Caco-2 (cell line): ENCODE data around the gene CLEC2D. TPM values are rescaled to one million over a fixed set of nuclear protein-coding genes. Genes with fewer than 3 reads are reported as not detected.

ENCODE experiments used
- BruUV-seq: library from RNA; stranded (reverse); fragments of 400-500 nt; replicated peaks from 2 replicates; lab custom pipeline; 2021; lab: Mats Ljungman, UMichigan
- CTCF ChIA-PET: fragments of 300-600 bp; sonication (Branson Sonifier 250); formaldehyde crosslinking; loops from one replicate; lab custom pipeline; 2022; ENCODE audit warnings: antibody characterized with exemption; lab: Charles Lee
- POLR2A ChIA-PET: fragments of 300-600 bp; sonication (Branson Sonifier 250); formaldehyde crosslinking; loops from one replicate; lab custom pipeline; 2022; ENCODE audit warnings: antibody characterized with exemption; lab: Charles Lee
- DNase-seq, 2 experiments: peaks; one replicate each; pipeline versions ENCODE4 v3.0.0 to v3.0.0-alpha.2; 2020 to 2022
- H3K27me3 ChIP-seq: replicated peaks from 2 replicates; pipeline ENCODE4 v1.6.0; 2011; ENCODE audit warnings: low read length; ENCODE audit not compliant: control insufficient read depth, insufficient read depth
- H3K36me3 ChIP-seq: 2 replicates; pipeline ENCODE4 v1.5.1; 2011; ENCODE audit warnings: low read length; ENCODE audit not compliant: control insufficient read depth, insufficient read depth
- H3K4me1 ChIP-seq: fragments of 250-450 bp; sonication (Bioruptor Pico); 2 replicates; pipeline ENCODE4 v1.5.1; 2020; ENCODE audit warnings: mild to moderate bottlenecking
- H3K4me3 ChIP-seq: 2 replicates; pipeline ENCODE4 v1.5.1; 2011; ENCODE audit warnings: low read depth, mild to moderate bottlenecking, control low read depth, low read length
- H3K9me3 ChIP-seq: fragments of 250-450 bp; sonication (Bioruptor Pico); 2 replicates; pipeline ENCODE4 v1.5.1; 2020; ENCODE audit warnings: mild to moderate bottlenecking, moderate library complexity
- H3K27ac Mint-ChIP-seq: one replicate; pipeline ENCODE4 v1.8.0; 2022; ENCODE audit warnings: mixed read lengths; ENCODE audit not compliant: unreplicated experiment
- H3K27me3 Mint-ChIP-seq: one replicate; pipeline ENCODE4 v1.8.0; 2022; ENCODE audit warnings: mixed read lengths; ENCODE audit not compliant: insufficient read depth, unreplicated experiment
- H3K36me3 Mint-ChIP-seq: one replicate; pipeline ENCODE4 v1.8.0; 2022; ENCODE audit warnings: mild to moderate bottlenecking, mixed read lengths; ENCODE audit not compliant: insufficient read depth, unreplicated experiment
- H3K4me1 Mint-ChIP-seq: one replicate; pipeline ENCODE4 v1.8.0; 2022; ENCODE audit warnings: low read depth, mixed read lengths; ENCODE audit not compliant: unreplicated experiment
- H3K4me3 Mint-ChIP-seq: one replicate; pipeline ENCODE4 v1.8.0; 2022; ENCODE audit warnings: mild to moderate bottlenecking, moderate library complexity, mixed read lengths; ENCODE audit not compliant: unreplicated experiment
- H3K9me3 Mint-ChIP-seq: one replicate; pipeline ENCODE4 v1.8.0; 2022; ENCODE audit warnings: mixed read lengths; ENCODE audit not compliant: unreplicated experiment
- intact Hi-C: fragments of 100-400 bp; cut with micrococcal nuclease; formaldehyde crosslinking; loops from one replicate; pipeline ENCODE4 v1.10.0; 2022; ENCODE audit not compliant: unreplicated experiment
- total RNA-seq: library from RNA; stranded (reverse); gene quantifications from 2 replicates; pipeline ENCODE4 v1.2.3, GENCODE V29; 2022
- TF ChIP-seq, protein P1 (sequence below), 2 experiments: fragments of 200-600 bp in 1 of 2; IDR thresholded peaks; 1 replicate in 1 of 2; 2 replicates in 1 of 2; pipeline versions ENCODE4 v1.5.1 to v1.8.0; 2011 to 2022; ENCODE audit warnings: antibody characterized with exemption in 1 of 2, control low read depth in 1 of 2, inconsistent platforms in 1 of 2, low read depth in 1 of 2, low read length in 1 of 2, mild to moderate bottlenecking in 1 of 2, moderate library complexity in 1 of 2; ENCODE audit not compliant: insufficient read depth in 1 of 2, severe bottlenecking in 1 of 2, unreplicated experiment in 1 of 2

Gene CLEC2D
- total RNA-seq, 1 experiment from 2014 or later: 6.6 TPM

GRCh38 chr12:9717070-9717925 lies 47.8 kb downstream of the CLEC2D start:
- no peaks in the 10 kb centered on the region for H3K36me3 Mint-ChIP-seq
- no TSS peak for BruUV-seq
- CTCF ChIA-PET: no interaction called here
- TF ChIP-seq, protein P1, sequence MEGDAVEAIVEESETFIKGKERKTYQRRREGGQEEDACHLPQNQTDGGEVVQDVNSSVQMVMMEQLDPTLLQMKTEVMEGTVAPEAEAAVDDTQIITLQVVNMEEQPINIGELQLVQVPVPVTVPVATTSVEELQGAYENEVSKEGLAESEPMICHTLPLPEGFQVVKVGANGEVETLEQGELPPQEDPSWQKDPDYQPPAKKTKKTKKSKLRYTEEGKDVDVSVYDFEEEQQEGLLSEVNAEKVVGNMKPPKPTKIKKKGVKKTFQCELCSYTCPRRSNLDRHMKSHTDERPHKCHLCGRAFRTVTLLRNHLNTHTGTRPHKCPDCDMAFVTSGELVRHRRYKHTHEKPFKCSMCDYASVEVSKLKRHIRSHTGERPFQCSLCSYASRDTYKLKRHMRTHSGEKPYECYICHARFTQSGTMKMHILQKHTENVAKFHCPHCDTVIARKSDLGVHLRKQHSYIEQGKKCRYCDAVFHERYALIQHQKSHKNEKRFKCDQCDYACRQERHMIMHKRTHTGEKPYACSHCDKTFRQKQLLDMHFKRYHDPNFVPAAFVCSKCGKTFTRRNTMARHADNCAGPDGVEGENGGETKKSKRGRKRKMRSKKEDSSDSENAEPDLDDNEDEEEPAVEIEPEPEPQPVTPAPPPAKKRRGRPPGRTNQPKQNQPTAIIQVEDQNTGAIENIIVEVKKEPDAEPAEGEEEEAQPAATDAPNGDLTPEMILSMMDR (IDR thresholded peaks at IDR 0.05; ENCODE audit: insufficient read depth in 1 of 2, low read depth in 1 of 2, low read length in 1 of 2, severe bottlenecking in 1 of 2, unreplicated experiment in 1 of 2): no peak
- peaks cover 17% of the 10 kb centered on the region for H3K4me1 Mint-ChIP-seq
- no peak overlapping the region for H3K4me3 Mint-ChIP-seq
- no peak for DNase-seq
- POLR2A ChIA-PET: interaction anchor here (0.6 kb wide), 1 partner anchor 62 kb away, joined by 3 read pairs; no protein-coding TSS in a partner anchor
- no peak overlapping the region for H3K27ac Mint-ChIP-seq
- Histone ChIP-seq H3K9me3 (no peaks in the 10 kb centered on the region), H3K4me3 (no peak overlapping the region), H3K4me1 (peaks cover 22% of the 10 kb centered on the region), H3K27me3 (no peaks in the 10 kb centered on the region), H3K36me3 (no peaks in the 10 kb centered on the region)
- intact Hi-C loops: no loop called here
- H3K27me3 Mint-ChIP-seq: no peaks in the 10 kb centered on the region
- H3K9me3 Mint-ChIP-seq: no peaks in the 10 kb centered on the region

- Mint-ChIP-seq H3K27me3 (no peaks in the 10 kb centered on the region), H3K4me3 (no peak overlapping the region), H3K27ac (no peak overlapping the region), H3K9me3 (no peaks in the 10 kb centered on the region), H3K36me3 (no peaks in the 10 kb centered on the region), H3K4me1 (peaks cover 25% of the 10 kb centered on the region)
- POLR2A ChIA-PET: no interaction called here
- TF ChIP-seq, protein P1 (IDR thresholded peaks at IDR 0.05; ENCODE audit: insufficient read depth in 1 of 2, low read depth in 1 of 2, low read length in 1 of 2, severe bottlenecking in 1 of 2, unreplicated experiment in 1 of 2): no peak
- DNase-seq: peak; percentile 26 to 57
- Histone ChIP-seq H3K27me3 (no peaks in the 10 kb centered on the region; the same call in 1 of the 2 replicates), H3K4me1 (peaks cover 22% of the 10 kb centered on the region), H3K36me3 (no peaks in the 10 kb centered on the region), H3K4me3 (no peak overlapping the region), H3K9me3 (no peaks in the 10 kb centered on the region)
- intact Hi-C loops: no loop called here
- CTCF ChIA-PET: no interaction called here
- BruUV-seq: no TSS peak
Observed at GRCh38 chr12:9718968-9719367, 49.5 kb downstream of the CLEC2D start.

- Histone ChIP-seq H3K9me3 (no peaks in the 10 kb centered on the region), H3K36me3 (no peaks in the 10 kb centered on the region), H3K4me1 (peaks cover 22% of the 10 kb centered on the region), H3K4me3 (no peak overlapping the region), H3K27me3 (no peaks in the 10 kb centered on the region; the same call in 1 of the 2 replicates)
- ChIA-PET POLR2A (no interaction called here), CTCF (no interaction called here)
- no peaks in the 10 kb centered on the region for H3K27me3 Mint-ChIP-seq
- DNase-seq: no peak
- H3K36me3 Mint-ChIP-seq: no peaks in the 10 kb centered on the region
- no peak overlapping the region for H3K27ac Mint-ChIP-seq
- no TSS peak for BruUV-seq
- intact Hi-C loops: no loop called here
- TF ChIP-seq, protein P1 (IDR thresholded peaks at IDR 0.05; ENCODE audit: insufficient read depth in 1 of 2, low read depth in 1 of 2, low read length in 1 of 2, severe bottlenecking in 1 of 2, unreplicated experiment in 1 of 2): no peak
- H3K4me3 Mint-ChIP-seq: no peak overlapping the region
- H3K4me1 Mint-ChIP-seq: peaks cover 25% of the 10 kb centered on the region
- no peaks in the 10 kb centered on the region for H3K9me3 Mint-ChIP-seq
Observed at GRCh38 chr12:9719790-9720189, 50.3 kb downstream of the CLEC2D start.
